ENCODE measurements around the gene CCDC85C. TPM values are rescaled to one million over a fixed set of nuclear protein-coding genes. Genes with fewer than 3 reads are reported as not detected.

Gene CCDC85C
- total and polyA plus RNA-seq, 2 of the 8 experiments (the other 6 are each of a cell fraction or from before 2014, with no cell fraction given) = 16.8 to 35.8 TPM

GRCh38 chr14:99473458-99473857, 130.5 kb downstream of the CCDC85C start:
- Histone ChIP-seq H3K9ac (replicated peaks in 1 of 4; ENCODE audit: extremely low read depth in 1 of 4, low read depth in 3 of 4, low read length in 3 of 4) (no peak overlapping the region), H2BK12ac (ENCODE audit: low read depth, low read length) (no peak overlapping the region), H3K79me2 (ENCODE audit: control insufficient read depth in 1 of 2, insufficient read depth in 2 of 2, low read length in 2 of 2) (peaks cover 12 to 99% of the 10 kb centered on the region in 2 experiments), H3K79me1 (ENCODE audit: low read depth, low read length) (peaks cover 4% of the 10 kb centered on the region; the same call in 1 of the 2 replicates), H3K4ac (replicated peaks; ENCODE audit: insufficient read length, low read depth, low read length) (no peak overlapping the region), H2BK20ac (ENCODE audit: low read length) (no peak overlapping the region), H4K8ac (ENCODE audit: extremely low read depth, insufficient read depth, low read length) (no peak overlapping the region), H2AFZ (ENCODE audit: low read length) (no peak overlapping the region), H4K20me1 (replicated peaks in 1 of 2; ENCODE audit: control insufficient read depth in 1 of 2, insufficient read depth in 2 of 2, low read length in 2 of 2) (peaks cover 2 to 14% of the 10 kb centered on the region in 2 experiments), H3K14ac (ENCODE audit: insufficient read length) (no peak overlapping the region), H3K4me1 (replicated peaks in 1 of 4; ENCODE audit: control insufficient read depth in 3 of 4, insufficient read depth in 4 of 4, low read length in 3 of 4) (peaks cover 0 to 4% (median 2%) of the 10 kb centered on the region in 4 experiments; a peak in 3 of 7 replicates), H3K56ac (replicated peaks; ENCODE audit: insufficient read length, low read depth, low read length) (no peak overlapping the region), H2BK120ac (replicated peaks; ENCODE audit: low read depth, low read length) (no peak overlapping the region), H2BK5ac (ENCODE audit: low read depth, low read length) (no peak overlapping the region), H2BK15ac (ENCODE audit: low read length) (no peak overlapping the region), H3K23me2 (ENCODE audit: low read depth, low read length) (no peaks in the 10 kb centered on the region), H3K4me2 (ENCODE audit: insufficient read depth in 1 of 2, low read depth in 2 of 2, low read length in 2 of 2) (no peak overlapping the region), H3K18ac (ENCODE audit: extremely low read depth, low read length) (no peak overlapping the region), H3K36me3 (ENCODE audit: control insufficient read depth in 2 of 4, insufficient read depth in 4 of 4, low read length in 3 of 4) (no peaks in the 10 kb centered on the region), H4K5ac (ENCODE audit: insufficient read length, low read depth, low read length) (no peak overlapping the region), H3K4me3 (ENCODE audit: extremely low read depth in 1 of 4, insufficient read depth in 2 of 4, low read depth in 3 of 4, low read length in 4 of 4) (no peak overlapping the region), H3K27me3 (replicated peaks in 1 of 4; ENCODE audit: control insufficient read depth in 3 of 4, extremely low read depth in 1 of 4, insufficient read depth in 3 of 4, low read length in 3 of 4) (no peaks in the 10 kb centered on the region), H4K91ac (replicated peaks; ENCODE audit: insufficient read length, low read length) (no peak overlapping the region), H2AK5ac (ENCODE audit: low read depth, low read length) (no peak overlapping the region), H3K9me3 (ENCODE audit: insufficient read depth in 2 of 2, low read depth in 1 of 2, low read length in 1 of 2) (no peaks in the 10 kb centered on the region), H3K23ac (ENCODE audit: insufficient read length) (no peak overlapping the region), H3K27ac (ENCODE audit: low read depth, low read length) (no peak overlapping the region)
- POLR2A ChIA-PET (ENCODE audit: partially characterized antibody) = no interaction called here
- 80% methylated on average over 3 of the region's 3 CpGs; no CpG with 5 or more reads in 1 of the 2 experiments for WGBS, 2 experiments (ENCODE audit: extremely low coverage in 1 of 2, insufficient coverage in 1 of 2, insufficient read length in 1 of 2, insufficient replicate concordance in 2 of 2, low coverage in 1 of 2, low lambda C conversion rate in 2 of 2, missing lambda C conversion rate in 1 of 2)
- DNase-seq (ENCODE audit: low read depth in 1 of 2, low spot score in 2 of 2) (no peak), FAIRE-seq (no peak)
- CTCF ChIA-PET (ENCODE audit: partially characterized antibody) = interaction anchor here (0.6 to 1.1 kb wide), 3 partner anchors 12 to 93 kb away, joined by 3 read pairs; no protein-coding TSS in a partner anchor
- TF ChIP-seq RNF2 (IDR thresholded peaks at IDR 0.05; ENCODE audit: borderline replicate concordance, low read depth, low read length, missing control alignments, poor library complexity, severe bottlenecking) (no peak), HDAC2 (IDR thresholded peaks at IDR 0.05; ENCODE audit: borderline replicate concordance in 1 of 2, low read depth in 2 of 2, low read length in 2 of 2) (no peak), KDM4A (IDR thresholded peaks at IDR 0.05; ENCODE audit: low read depth, low read length, severe bottlenecking) (no peak), JUN (IDR thresholded peaks at IDR 0.05; ENCODE audit: low read depth, low read length) (no peak), BCL11A (IDR thresholded peaks at IDR 0.05; ENCODE audit: low read depth in 2 of 2, low read length in 2 of 2) (no peak), EP300 (IDR thresholded peaks at IDR 0.05; ENCODE audit: borderline replicate concordance in 1 of 2, low read depth in 2 of 2, low read length in 2 of 2) (no peak), TEAD4 (IDR thresholded peaks at IDR 0.05; ENCODE audit: low read depth, low read length) (no peak), FOSL1 (IDR thresholded peaks at IDR 0.05; ENCODE audit: insufficient read depth, low read depth, low read length) (no peak), TBP (IDR thresholded peaks at IDR 0.05; ENCODE audit: low read depth, low read length) (no peak), EGR1 (IDR thresholded peaks at IDR 0.05; ENCODE audit: borderline replicate concordance, low read depth, low read length) (no peak), CBX8 (IDR thresholded peaks at IDR 0.05; ENCODE audit: borderline replicate concordance, low read depth, low read length) (no peak)

All from H1 (cell line).